Stimulated activated CD4-positive, alpha-beta T cell treated with anti-CD3 and anti-CD28 coated beads, Interleukin-2, amount 100 ng/mL, for 24 hours (primary cell): ENCODE data around the gene SNX25.
"Not testable (repeated sequence)": the region's sequence is repeated elsewhere in the genome, so short reads cannot be mapped to it uniquely, and the experiment has no call there.

Experiments
- DNase-seq, 2 donors: peaks; one replicate each; pipeline ENCODE4 v3.0.0-alpha.2; 2020

Gene SNX25

DNA sequence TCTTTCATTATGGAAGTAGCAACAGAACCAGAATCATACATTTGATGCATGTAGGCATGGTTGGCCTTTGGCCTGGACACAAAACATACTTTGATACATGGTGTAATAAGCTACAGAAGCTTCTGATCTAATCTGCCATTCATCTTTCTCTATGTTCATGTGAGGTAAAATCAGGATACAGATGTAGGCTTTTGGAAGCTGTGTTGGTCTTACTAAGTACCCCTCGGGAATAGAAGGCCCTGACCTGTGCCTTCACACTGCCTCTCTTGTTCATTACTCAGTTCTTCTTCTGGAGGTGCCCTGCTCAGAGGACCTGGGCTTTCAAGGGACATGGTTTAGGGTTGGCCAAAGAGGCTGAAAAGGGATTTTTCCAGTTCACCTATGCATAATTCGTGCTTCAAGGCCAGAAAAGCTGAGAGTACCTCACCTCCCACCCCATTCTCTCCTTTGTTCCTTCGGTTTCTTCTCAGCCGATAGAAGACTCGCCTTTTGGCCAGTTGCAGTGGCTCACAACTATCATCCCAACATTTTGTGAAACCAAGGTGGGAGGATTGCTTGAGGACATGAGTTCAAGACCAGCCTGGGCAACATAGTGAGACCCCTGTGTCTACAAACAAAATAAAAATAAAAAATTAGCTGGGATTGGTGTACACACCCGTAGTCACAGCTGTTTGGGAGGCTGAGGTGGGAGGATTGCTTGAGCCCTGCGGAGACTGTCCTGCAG is 25.9 kb downstream of the SNX25 start:
- DNase-seq = no peak

DNA sequence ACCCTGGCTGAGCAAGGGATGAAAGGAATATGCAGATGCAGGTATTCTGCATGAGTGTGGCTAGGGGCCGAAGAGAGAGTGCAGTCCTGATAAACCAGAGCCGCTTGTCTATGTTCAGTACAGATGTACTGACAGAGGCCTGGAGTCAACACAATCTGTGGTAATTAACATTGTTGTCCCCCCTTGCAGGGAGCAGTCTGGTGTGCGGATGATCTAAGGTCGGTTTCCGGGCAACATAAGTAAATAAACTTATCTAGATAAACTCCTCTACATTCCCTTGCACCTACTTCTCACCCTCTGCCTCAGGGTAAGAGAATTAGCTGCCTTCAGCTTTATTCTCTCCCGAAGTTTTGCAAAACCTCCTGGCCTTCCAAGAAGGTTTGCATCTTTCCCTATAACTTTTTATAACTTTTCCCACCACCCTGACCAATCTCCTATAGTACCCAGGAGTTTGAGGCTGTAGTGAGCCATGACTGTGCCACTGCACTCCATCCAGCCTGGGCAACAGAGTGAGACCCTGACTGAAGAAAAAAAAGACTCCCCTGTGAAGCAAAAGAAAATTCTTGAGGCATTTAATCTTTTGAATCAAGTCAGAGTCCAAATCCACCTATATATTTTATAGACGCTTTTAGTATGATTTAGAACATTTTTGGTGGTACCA is 26.6 kb downstream of the SNX25 start:
- no peak for DNase-seq

DNA sequence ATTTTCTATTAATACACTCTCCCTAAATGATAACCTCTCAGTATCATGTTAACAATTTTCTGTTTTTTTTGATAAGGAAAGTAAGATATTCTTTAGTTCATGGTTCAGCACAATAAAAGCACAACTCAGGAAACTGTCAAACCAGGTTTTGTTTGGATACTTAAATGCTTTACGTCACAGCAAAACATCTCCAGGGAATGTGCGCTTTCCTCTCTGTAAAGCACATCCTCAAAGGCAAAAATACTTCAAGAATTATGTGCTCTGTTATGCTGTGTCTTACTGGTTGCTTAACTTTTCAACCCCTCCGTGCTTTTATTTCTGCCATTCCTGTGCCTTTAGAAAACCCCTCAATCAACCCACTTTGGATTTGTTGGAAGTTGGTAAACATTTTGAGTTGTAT is 27.8 kb downstream of the SNX25 start:
- no peak for DNase-seq

DNA sequence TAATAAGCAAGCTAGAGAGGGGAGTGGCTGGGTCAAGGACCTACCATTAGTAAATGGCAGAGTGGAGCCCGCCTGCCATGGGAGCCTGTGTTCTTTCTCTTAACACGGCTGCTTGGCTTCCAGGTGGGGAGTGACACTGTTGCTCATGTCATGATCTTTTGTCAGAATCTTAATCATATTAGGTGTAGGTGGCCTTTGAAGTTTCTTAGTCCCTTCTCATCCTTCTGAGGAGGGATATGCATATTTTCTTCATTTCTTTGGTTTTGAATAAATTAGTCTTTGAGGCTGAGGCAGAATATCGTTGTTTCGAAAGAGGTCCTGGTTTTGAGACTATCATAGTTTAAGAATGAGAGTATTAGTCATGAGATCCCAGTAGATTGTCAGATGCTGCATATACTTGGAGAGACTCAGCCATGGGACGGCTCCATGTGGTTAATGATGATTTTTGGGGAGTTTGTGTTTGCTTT is 28.9 kb downstream of the SNX25 start:
- DNase-seq = peak; percentile 30 to 39

DNA sequence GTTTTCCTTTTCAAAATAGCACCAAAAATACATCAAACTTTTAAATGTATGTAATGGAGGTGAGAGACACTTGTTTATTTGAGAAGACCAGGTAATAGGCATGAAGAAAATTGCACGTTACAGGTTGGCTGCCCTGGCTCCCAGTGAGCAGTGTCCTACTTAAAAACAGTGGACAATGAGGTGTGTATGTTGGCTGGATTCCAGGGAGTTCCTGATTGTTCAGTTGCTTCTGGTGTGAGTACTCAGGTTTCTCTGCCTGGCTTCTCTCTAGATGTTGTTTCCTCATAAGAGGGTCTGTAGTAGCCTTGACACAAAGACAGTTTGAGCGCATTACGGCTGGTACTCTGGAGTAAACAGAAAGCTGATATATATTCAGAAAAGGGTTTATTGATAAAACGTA is 29.4 kb downstream of the SNX25 start:
- no peak for DNase-seq

DNA sequence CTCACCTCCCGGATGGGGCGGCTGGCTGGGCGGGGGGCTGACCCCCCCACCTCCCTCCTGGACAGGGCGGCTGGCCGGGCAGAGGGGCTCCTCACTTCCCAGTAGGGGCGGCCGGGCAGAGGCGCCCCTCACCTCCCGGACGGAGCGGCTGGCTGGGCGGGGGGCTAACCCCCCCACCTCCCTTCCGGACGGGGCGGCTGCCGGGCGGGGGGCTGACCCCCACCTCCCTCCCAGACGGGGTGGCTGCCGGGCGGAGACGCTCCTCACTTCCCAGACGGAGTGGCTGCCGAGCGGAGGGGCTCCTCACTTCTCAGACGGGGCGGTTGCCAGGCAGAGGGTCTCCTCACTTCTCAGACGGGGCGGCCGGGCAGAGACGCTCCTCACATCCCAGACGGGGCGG is 31.1 kb downstream of the SNX25 start:
- not testable (repeated sequence) for DNase-seq

DNA sequence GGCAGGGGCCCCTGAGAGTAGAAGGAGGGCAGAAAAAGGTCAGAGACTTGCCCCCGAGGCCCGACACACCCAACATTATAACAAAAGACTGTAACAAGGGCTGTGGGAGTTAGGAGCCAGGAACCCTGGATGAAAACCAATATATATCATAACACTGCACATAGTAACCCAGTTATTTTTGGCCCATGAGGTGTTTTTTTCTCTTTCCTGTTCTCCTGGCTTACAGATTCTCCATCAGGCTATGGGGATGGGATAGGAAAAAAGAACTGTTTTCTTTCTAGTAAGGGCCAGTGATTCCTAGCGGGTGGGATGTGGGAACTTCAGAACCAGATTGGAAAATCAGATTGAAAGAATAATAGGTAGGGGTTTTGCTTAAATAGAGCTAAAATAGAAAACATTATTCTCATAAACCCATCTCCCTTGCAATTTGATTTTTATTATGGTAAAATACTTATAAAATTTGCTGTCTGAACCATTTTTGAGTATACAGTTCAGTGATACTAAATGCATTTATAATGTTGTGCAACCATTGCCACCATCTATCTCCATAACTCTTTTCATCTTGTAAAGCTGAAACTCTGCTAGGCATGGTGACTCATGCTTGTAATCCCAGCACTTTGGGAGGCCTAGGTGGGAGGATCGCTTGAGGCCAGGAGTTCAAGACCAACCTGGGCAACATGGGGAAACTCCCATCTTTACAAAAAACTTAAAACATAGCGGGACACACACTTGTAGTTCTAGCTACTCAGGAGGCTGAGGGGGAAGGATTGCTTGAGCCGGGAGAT is 33.5 kb downstream of the SNX25 start:
- DNase-seq = no peak

DNA sequence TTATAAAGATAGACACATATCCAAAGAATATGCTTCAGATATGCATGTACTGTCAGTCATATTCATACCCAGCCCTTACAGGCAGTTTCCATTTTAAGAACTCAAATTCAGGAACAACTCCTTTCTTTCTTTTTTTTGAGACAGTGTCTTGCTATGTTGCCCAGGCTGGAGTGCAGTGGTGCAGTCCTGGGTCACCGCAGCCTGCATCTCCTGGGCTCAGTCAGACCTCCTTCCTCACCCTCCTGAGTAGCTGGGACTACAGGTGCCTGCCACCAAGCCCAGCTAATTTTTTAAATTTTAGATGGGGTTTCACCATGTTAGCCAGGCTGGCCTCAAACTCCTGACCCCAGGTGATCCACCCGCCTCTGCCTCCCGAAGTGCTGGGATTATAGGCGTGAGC is 34.5 kb downstream of the SNX25 start:
- no peak for DNase-seq

DNA sequence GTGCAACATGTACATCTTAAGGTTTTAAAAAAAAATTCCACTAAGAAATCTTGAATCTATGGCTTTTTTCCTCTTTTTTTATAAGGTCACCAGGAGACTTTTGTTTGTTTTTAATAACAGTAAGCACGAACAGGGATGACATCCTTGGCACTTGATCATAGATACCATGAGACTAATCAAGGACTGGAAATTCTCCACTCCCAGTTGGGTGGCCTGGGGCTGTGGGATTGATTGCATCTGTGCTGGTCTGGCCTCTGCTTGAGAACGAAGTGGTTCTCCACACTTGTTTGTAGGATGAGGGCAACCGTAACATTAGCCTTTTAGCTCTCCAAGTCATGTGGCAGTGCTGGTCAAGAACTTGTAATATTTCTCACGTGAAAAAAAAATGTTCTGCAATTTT is 35.4 kb downstream of the SNX25 start:
- no peak for DNase-seq

DNA sequence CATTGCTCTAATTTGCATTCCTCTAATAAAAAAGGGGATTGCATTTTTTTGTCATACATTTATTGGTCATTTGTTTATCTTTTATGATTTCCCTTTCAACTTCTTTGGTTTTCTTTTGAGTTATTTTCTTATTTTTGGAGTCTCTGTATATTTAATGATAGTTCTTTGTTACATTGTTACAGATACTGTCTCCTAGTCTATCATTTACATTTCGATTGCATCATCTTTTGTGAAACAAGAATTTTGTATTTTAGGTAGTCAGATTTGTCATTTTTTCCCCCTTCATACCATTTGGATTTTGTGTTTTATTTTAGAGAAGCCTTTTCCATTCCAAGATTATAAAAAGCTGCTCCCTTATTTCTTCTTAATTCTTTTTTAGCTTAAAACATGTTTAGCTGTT is 37.1 kb downstream of the SNX25 start:
- no peak for DNase-seq

DNA sequence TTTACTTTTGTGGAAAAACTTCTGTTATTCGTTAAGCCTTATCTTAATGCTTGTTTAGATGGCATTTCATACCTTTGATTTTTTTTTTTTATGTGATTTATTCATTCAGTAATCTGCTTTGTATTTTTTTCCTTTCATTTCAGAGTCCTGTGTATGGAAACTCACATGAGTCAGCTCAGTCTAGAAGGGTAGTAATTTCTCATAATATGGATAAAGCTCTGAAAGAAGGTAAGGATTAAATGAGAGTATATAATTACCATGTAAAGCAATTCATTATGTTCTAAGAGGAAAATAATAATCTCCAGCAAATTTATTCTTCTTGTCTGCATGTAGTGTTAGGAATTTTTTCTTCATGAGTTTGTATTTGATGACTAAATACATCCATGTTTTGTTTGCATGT is 37.8 kb downstream of the SNX25 start:
- DNase-seq = no peak

DNA sequence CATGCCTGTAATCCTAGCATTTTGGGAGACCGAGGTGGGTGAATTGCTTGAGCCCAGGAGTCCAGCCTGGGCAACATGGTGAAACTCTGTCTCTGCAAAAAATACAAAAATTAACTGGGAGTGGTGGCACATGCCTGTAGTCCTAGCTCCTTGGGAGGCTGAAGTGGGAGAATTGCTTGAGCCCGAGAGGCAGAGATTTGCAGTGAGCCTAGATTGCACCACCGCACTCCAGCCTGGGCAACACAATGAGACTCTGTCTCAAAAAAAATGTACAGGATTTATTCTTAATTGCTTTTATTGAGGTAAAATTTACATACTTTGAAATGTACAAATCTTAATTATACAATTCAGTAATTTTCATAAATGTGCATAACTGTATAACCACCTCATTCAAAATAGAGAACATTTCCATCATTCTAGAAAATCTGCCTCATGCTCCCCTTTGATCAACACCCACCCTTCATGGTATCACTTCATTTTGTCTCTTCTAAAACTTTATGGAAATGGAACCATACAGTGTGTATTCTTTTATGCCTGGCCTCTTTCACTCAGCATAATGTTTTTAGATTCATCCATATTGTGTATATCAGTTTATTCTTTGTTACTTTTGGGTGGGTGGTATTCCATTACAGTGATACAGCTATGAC is 39.1 kb downstream of the SNX25 start:
- DNase-seq = no peak

DNA sequence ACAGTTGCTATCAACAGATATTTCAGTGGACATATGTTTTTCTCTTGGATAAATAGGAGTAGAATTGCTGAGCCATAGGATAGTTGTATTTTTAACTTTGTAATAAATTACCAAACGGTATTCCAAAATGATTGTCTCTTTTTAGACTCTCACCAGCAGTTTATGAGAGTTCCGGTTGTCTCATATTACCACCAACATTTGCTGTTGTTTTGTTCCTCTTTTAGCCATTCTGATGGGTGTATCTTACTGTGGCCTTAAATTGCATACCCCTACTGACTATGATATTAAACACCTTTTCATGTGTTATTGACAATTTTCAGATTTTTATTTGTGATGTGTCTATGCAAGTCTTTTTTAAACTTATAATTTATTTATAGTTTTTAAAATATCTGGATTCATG is 39.7 kb downstream of the SNX25 start:
- no peak for DNase-seq

DNA sequence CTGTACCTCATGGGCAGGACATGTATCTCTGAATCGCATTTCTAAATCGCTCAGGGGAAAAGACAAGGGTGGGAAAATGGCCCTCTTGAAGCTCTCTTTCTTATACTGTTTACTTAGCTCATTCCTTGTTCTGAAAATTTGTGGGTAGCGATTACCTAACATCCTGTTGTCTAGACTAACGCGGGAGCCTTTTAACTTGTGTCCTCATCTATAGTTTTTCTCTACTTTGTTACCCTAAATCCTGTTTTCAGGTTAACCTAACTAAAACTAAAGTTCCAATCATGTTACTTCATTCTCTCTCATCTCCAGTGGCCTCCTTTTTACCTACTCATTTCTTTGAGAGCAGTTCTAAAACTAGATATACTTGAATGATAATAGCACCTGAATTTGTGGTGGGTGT is 45.0 kb downstream of the SNX25 start:
- no peak for DNase-seq

DNA sequence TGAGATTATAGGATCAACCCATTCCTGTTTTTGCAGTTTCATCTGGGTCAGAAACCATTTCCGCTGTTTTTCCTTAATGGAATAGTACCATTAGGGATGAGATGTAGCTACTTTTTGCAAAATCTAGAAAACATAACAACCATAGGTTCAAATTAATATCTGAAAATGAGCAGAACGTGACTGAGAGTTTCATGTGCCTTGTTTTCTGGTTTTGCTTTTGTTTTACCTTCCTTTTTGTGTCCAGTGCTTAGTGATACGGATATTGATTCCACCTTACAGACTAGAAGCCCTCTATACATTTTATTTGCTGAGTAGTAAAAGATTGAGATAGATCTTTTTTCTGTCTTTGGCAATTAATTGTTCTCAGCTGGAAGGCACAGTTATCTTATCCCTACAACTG is 46.5 kb downstream of the SNX25 start:
- no peak for DNase-seq

DNA sequence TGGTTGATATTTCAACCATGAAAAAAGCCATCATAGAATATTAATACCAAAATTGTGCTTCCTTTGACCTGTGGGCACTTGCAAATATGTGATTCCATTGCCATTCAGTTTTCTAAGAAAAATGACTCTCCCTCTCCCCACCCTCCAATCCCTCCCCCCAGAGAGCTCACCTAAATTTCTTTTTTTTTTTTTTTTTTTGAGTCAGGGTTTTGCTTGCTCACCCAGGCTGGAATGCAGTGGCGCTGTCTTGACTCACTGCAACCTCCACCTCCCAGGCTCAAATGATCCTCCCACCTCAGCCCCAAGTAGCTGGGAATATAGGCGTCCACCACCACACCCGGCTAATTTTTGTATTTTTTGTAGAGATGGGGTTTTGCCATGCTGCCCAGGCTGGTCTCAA is 47.0 kb downstream of the SNX25 start:
- no peak for DNase-seq

DNA sequence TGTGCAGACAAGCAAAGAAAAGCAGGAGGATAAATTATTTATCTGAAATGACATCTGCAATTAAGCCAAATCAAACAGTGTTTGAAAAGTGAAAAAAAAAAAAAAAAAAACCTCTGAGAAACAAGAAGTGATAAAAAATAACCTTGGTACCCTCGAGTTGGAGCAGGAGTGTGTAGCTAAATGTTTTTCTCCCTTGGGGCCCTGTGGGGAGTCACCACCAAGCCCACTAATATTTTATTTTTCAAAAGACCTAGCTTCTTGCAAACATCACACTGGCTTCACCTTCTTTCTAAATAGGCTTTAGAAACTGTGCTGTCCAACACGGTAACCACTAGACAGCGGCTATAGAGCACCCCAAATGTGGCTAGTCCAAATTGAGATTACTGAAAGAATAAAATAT is 47.7 kb downstream of the SNX25 start:
- no peak for DNase-seq

DNA sequence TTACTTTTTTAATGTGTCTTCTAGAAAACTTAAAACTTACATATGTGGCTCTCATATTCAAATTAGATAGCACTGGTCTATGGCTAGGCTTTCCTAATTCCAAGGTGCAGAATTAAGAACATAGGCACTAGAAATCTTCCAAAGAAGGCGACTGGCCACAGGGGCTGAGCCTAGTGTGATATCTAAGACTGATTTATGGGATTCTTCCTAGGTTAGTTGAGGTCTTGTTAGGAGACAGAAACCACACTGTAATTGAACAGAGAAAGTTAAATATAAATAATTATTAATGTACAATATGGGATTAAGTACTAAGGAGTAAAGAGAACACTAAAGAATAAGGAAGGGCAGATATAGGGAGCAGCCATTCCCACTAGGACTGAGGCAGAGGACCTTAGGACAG is 48.3 kb downstream of the SNX25 start:
- DNase-seq = no peak

DNA sequence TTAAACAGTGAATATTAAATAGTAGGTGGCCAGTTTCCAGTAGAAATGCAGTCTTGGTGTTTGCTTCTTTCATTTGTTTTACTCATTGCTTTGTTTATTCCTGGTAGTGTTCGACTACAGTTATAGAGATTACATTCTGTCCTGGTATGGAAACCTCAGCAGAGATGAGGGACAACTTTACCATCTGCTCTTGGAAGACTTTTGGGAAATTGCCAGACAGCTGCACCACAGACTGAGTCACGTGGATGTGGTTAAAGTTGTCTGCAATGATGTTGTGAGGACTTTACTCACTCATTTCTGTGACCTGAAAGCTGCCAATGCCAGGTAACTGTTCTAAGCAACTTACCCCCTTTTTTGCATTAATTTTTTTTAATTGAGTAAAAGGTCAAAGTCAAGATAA is 49.3 kb downstream of the SNX25 start:
- DNase-seq = not testable (repeated sequence)

DNA sequence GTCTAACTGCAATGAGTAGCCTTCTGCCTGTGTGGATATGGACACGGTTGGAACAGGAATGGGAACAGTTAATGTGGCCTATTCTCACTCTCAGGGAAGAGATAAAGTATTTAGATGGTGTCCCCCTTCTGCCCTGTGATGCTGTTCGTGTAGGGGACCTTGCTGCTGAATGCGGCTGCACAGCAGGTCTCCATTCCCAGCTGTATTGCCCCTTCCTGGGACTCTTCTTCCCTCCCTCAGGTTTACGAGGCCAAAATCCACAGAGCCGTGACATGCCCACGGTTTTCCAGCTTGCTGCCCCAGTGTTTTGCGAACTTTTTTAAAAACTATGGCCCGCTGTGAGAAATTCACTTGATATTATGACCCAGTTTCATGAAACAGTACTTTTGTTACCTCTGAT is 50.3 kb downstream of the SNX25 start:
- no peak for DNase-seq

DNA sequence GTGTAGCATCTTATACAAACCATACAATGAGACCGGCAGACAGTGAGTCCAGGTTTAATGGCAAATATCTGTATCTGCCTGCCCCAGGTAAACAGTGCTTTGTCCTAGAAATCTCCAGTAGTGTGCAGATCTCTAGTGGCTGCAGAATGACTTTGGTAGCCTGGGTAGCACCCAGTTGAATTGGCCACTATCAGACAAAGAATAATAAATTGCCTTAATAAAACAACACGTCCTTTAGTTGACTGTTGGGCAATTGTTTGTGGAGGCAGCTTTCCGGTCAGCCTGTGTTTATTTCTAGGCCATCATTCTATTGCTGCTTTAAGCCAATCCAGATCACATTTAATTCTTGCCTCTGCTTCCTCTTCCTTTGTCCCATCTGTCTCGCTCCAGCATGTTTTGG is 52.5 kb downstream of the SNX25 start:
- no peak for DNase-seq

DNA sequence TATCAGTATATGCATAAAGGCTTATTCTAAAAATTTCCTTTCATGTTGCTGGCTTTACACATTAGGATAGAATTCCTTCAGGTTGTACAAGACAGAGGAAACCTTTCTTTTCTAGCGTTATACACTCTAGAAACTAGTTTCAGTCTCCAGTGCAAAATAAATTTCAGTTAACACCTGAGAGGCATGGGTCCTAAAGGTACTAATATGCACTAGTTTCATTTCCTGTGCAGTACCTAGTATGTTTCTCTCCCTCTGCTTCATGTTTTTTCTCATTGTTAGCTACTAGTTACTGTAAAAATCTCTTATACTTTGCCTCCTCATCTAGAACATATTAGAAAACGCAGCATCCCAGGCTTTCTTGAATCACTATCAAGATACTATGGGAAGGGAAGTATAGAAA is 54.0 kb downstream of the SNX25 start:
- DNase-seq = no peak

DNA sequence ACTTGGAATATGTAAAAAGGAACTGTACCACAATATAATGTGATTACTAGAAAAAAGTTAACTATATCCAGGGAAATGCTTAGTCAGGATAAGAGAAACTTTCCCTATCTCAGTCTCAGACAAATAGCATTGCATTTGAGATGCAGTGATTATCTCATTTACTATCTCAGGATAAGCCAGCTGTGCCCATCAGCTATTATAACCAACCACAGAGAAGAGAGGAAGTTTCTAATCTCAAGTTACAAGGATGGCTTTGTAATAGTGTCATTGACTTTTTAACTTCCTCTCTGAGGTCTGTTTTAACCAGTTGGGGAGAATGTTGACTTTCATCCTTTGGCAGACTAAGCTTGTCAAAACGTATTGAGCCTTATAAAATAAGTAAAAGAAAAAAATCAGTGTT is 56.5 kb downstream of the SNX25 start:
- no peak for DNase-seq

DNA sequence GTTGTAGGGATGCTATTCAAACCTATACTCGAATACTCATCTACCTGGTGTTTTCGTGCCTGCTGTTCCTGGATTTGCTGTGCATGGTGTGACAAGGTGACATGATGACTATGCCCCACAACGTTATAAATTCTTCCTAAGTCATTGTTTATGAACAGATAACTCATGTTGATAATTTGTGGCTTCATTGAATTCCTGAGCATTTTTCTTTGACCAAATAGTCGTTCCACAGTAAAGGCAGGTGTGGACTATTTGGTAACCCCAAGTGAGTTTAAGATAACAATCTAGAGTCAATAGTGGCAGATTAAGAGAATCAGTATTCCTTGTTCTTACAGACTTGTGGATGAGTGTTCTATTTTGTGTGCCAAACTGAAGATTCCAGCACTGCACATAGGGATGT is 59.9 kb downstream of the SNX25 start:
- DNase-seq = no peak
